K562 (cell line): ENCODE results near the gene CCDC9. TPM values are rescaled to one million over a fixed set of nuclear protein-coding genes. Genes with fewer than 3 reads are reported as not detected.

Source experiments
- ARID1B ChIP-seq: fragments of 450-650 bp; IDR thresholded peaks from 2 replicates; pipeline ENCODE4 v1.6.1; 2016; ENCODE audit warnings: antibody characterized with exemption, mild to moderate bottlenecking, inconsistent platforms
- CCNT2 ChIP-seq: IDR thresholded peaks from 2 replicates; pipeline ENCODE4 v1.6.1; 2011; ENCODE audit warnings: borderline replicate concordance, low read depth, mild to moderate bottlenecking, moderate library complexity, mixed read lengths, low read length; ENCODE audit not compliant: insufficient read length; ENCODE audit errors: extremely low read depth
- CREB1 ChIP-seq, 2 experiments: sonication (generic) in 1 of 2; formaldehyde crosslinking in 1 of 2; IDR thresholded peaks; 2 replicates each; pipeline versions ENCODE4 v1.6.1 to v1.8.0; 2012 to 2022; ENCODE audit warnings: inconsistent platforms in 1 of 2, mild to moderate bottlenecking in 1 of 2, missing genetic modification reagents in 1 of 2, moderate library complexity in 1 of 2
- DMBX1 ChIP-seq: fragments of 250-450 bp; sonication (Bioruptor Pico); IDR thresholded peaks from 2 replicates; pipeline ENCODE4 v1.8.0; 2022; ENCODE audit warnings: inconsistent platforms, mild to moderate bottlenecking, moderate library complexity, borderline replicate concordance
- DNMT1 ChIP-seq: fragments of 450-650 bp; IDR thresholded peaks from 2 replicates; pipeline ENCODE4 v1.6.1; 2016; ENCODE audit warnings: antibody characterized with exemption, mild to moderate bottlenecking
- HDAC2 ChIP-seq: fragments of 450-650 bp; IDR thresholded peaks from 2 replicates; pipeline ENCODE4 v1.6.1; 2016; ENCODE audit warnings: mild to moderate bottlenecking
- IRF2 ChIP-seq: sonication (generic); formaldehyde crosslinking; IDR thresholded peaks from 2 replicates; pipeline ENCODE4 v1.8.1; 2022; ENCODE audit warnings: mild to moderate bottlenecking, missing genetic modification reagents
- KLF13 ChIP-seq: fragments of 450-650 bp; IDR thresholded peaks from 2 replicates; pipeline ENCODE4 v1.6.1; 2016; ENCODE audit warnings: missing genetic modification characterization, low read depth, mild to moderate bottlenecking, missing compliant biosample characterization, moderate library complexity, borderline replicate concordance
- MAZ ChIP-seq, 2 experiments: fragments of 450-650 bp in 1 of 2; sonication (generic) in 1 of 2; formaldehyde crosslinking; IDR thresholded peaks in 1 of 2; conservative IDR thresholded peaks in 1 of 2; 2 replicates each; pipeline versions ENCODE4 v1.4.0 to v1.5.0; 2020; ENCODE audit warnings: mild to moderate bottlenecking in 1 of 2, missing genetic modification reagents in 1 of 2
- SIN3A ChIP-seq, 2 experiments: fragments of 150-350 bp in 1 of 2; IDR thresholded peaks; 2 replicates each; pipeline ENCODE4 v1.6.1; 2011 to 2016; ENCODE audit warnings: borderline replicate concordance in 2 of 2, low read depth in 2 of 2, low read length in 2 of 2, mild to moderate bottlenecking in 2 of 2, moderate library complexity in 2 of 2; ENCODE audit not compliant: control insufficient read depth in 1 of 2
- U2AF1 ChIP-seq: fragments of 200-400 bp; formaldehyde crosslinking; optimal IDR thresholded peaks from 2 replicates; pipeline ENCODE3; 2017; ENCODE audit warnings: mild to moderate bottlenecking, low read depth, low read length, moderate library complexity
- ZBTB7A ChIP-seq: IDR thresholded peaks from 2 replicates; pipeline ENCODE4 v1.6.1; 2011; ENCODE audit warnings: low read depth, mild to moderate bottlenecking, low read length, moderate library complexity, borderline replicate concordance; ENCODE audit not compliant: control insufficient read depth
- ZNF699 ChIP-seq: fragments of 250-450 bp; sonication (Bioruptor Pico); IDR thresholded peaks from 2 replicates; pipeline ENCODE4 v1.8.0; 2021; ENCODE audit warnings: mild to moderate bottlenecking, moderate library complexity; ENCODE audit not compliant: insufficient replicate concordance
- polyA plus RNA-seq, 8 experiments: library from polyadenylated mRNA; depleted of rRNA in 4 of 8; stranded (reverse) in 5 of 8; unstranded in 3 of 8; fragments of >200 nt; fragmentation: Nextera tagmentation in 2 of 8; fragmentation: Illumina TruSeq in 1 of 8; extraction: Ambion mirVana in 2 of 8; extraction: Trizol in 1 of 8; gene quantifications; 2 replicates each; pipeline versions ENCODE4 v1.2.1 to v1.2.3, GENCODE V29; 2011 to 2014; ENCODE audit warnings: inconsistent platforms in 1 of 8, missing spikeins in 1 of 8
- total RNA-seq, 7 experiments: library from RNA; depleted of rRNA in 6 of 7; stranded (reverse); fragments of >200 nt in 6 of 7; fragmentation: Illumina TruSeq in 2 of 7; extraction: Trizol in 2 of 7; gene quantifications; 2 replicates each; pipeline versions ENCODE4 v1.2.1 to v1.2.3, GENCODE V29; 2011 to 2021; ENCODE audit warnings: low replicate concordance in 1 of 7
- TF ChIP-seq, protein P1 (sequence below): sonication (generic); formaldehyde crosslinking; IDR thresholded peaks from 2 replicates; pipeline ENCODE4 v1.8.0; 2023; ENCODE audit warnings: mild to moderate bottlenecking, missing genetic modification reagents
- TF ChIP-seq, protein P2 (sequence below): sonication (generic); formaldehyde crosslinking; IDR thresholded peaks from 2 replicates; pipeline ENCODE4 v1.9.0; 2022; ENCODE audit warnings: mild to moderate bottlenecking, missing genetic modification reagents

CCDC9 gene
- total and polyA plus RNA-seq, 9 of the 15 experiments (the other 6 are each of a cell fraction or from before 2014, with no cell fraction given), result 0.23 to 38.6 (median 8.4) TPM

DNA sequence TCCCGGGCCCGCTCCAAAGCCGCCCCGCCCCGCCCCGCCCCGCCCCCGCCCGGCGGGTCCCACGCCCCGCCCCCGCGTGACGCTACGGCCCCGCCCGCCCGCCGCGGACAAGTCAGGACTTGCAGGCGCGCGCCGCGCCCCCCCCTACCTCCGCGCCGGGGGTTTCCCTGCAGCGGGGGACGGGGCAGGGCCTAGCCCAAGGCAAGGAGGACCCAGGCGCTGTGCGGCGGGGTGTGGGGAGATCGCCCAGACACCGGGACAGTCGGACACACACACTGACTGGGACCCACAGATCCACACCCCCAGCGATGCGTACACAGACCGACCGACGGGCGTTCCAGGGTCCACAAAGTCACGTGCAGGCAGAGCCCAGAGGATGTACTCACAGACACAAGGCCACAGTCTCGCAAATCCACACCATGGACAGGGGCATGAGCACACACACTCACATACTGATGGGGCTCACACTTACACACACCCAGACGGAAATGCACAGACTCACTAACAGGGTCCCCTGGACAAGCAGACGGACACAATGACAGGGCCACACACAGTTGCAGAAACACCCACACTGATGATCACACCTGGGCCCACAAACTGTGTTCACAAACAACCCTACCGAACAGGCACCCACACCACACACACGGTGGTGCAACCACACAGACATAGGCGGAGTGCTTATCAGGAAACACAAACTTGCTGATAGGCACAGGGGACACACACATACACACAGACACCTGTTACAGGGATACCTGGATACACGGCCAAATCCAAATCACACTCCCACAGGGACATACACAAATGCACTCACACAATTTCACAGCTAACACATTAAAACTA is 24.9 kb upstream of the CCDC9 start (continued):
- TF ChIP-seq, protein P1, sequence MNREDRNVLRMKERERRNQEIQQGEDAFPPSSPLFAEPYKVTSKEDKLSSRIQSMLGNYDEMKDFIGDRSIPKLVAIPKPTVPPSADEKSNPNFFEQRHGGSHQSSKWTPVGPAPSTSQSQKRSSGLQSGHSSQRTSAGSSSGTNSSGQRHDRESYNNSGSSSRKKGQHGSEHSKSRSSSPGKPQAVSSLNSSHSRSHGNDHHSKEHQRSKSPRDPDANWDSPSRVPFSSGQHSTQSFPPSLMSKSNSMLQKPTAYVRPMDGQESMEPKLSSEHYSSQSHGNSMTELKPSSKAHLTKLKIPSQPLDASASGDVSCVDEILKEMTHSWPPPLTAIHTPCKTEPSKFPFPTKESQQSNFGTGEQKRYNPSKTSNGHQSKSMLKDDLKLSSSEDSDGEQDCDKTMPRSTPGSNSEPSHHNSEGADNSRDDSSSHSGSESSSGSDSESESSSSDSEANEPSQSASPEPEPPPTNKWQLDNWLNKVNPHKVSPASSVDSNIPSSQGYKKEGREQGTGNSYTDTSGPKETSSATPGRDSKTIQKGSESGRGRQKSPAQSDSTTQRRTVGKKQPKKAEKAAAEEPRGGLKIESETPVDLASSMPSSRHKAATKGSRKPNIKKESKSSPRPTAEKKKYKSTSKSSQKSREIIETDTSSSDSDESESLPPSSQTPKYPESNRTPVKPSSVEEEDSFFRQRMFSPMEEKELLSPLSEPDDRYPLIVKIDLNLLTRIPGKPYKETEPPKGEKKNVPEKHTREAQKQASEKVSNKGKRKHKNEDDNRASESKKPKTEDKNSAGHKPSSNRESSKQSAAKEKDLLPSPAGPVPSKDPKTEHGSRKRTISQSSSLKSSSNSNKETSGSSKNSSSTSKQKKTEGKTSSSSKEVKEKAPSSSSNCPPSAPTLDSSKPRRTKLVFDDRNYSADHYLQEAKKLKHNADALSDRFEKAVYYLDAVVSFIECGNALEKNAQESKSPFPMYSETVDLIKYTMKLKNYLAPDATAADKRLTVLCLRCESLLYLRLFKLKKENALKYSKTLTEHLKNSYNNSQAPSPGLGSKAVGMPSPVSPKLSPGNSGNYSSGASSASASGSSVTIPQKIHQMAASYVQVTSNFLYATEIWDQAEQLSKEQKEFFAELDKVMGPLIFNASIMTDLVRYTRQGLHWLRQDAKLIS (CRISPR knock-in tag), result peak; percentile 48; the same call in 1 of the 2 replicates
- peak; percentile 92 to 93 for TF ChIP-seq MAZ (CRISPR knock-in tag; conservative IDR thresholded peaks at IDR 0.05 in 1 of 2, IDR thresholded peaks at IDR 0.05 in 1 of 2)
- no peak for TF ChIP-seq IRF2 (CRISPR knock-in tag)
- TF ChIP-seq, protein P2, sequence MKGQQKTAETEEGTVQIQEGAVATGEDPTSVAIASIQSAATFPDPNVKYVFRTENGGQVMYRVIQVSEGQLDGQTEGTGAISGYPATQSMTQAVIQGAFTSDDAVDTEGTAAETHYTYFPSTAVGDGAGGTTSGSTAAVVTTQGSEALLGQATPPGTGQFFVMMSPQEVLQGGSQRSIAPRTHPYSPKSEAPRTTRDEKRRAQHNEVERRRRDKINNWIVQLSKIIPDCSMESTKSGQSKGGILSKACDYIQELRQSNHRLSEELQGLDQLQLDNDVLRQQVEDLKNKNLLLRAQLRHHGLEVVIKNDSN, result peak; percentile 95
- TF ChIP-seq DNMT1, result no peak
- peak; percentile 39; the same call in 1 of the 2 replicates for TF ChIP-seq HDAC2
- TF ChIP-seq ARID1B, result peak; percentile 63
- TF ChIP-seq CREB1 (IDR thresholded peaks at IDR 0.05), result peak; percentile 65; the same call in 1 of the 2 replicates
- TF ChIP-seq CREB1 (CRISPR knock-in tag; IDR thresholded peaks at IDR 0.05), result peak; percentile 73
- 0 out of 2 replicates have a peak, but pooled peaks have one; percentile 20 for TF ChIP-seq DMBX1 (CRISPR knock-in tag)
- peak; percentile 84; the same call in 1 of the 2 replicates for TF ChIP-seq ZBTB7A
- TF ChIP-seq CCNT2, result peak; percentile 58
- no peak for TF ChIP-seq ZNF699 (CRISPR knock-in tag)
- TF ChIP-seq SIN3A (IDR thresholded peaks at IDR 0.05; ENCODE audit: borderline replicate concordance in 2 of 2, control insufficient read depth in 1 of 2, low read depth in 2 of 2, low read length in 2 of 2), result peak in 1 of 2 experiments; percentile 16; a peak in 1 of 4 replicates
- no peak for TF ChIP-seq U2AF1
- TF ChIP-seq KLF13 (tag), result peak; percentile 45; the same call in 1 of the 2 replicates
